Lung microvascular endothelial cell (primary cell): Measurements from ENCODE around the gene COMMD10. TPM values are rescaled to one million over a fixed set of nuclear protein-coding genes. Genes with fewer than 3 reads are reported as not detected.

Experiments used
- DNase-seq, 2 donors: peaks; one replicate each; pipeline versions ENCODE4 v3.0.0 to v3.0.0-alpha.2; 2010; ENCODE audit warnings: low read depth in 2 of 2
- total RNA-seq: library from RNA; depleted of rRNA; stranded (reverse); fragments of >200 nt; gene quantifications from 2 replicates; pipeline ENCODE4 v1.2.1, GENCODE V29; 2014

COMMD10 gene
- total RNA-seq, 1 donor from 2014 or later, result 39.3 TPM

GRCh38 chr5:116289276-116289675 lies 204.5 kb downstream of the COMMD10 start:
- no peak for DNase-seq

- DNase-seq, result no peak
These were observed 206.4 kb downstream of the COMMD10 start for GRCh38 chr5:116291271-116291670.

GRCh38 chr5:116292321-116292720 lies 207.5 kb downstream of the COMMD10 start:
- no peak for DNase-seq

- no peak for DNase-seq
These were observed 211.7 kb downstream of the COMMD10 start for GRCh38 chr5:116296335-116297072.

GRCh38 chr5:116297296-116297814 lies 212.5 kb downstream of the COMMD10 start:
- no peak for DNase-seq

- no peak for DNase-seq
These were observed 215.2 kb downstream of the COMMD10 start for GRCh38 chr5:116299746-116300640.

- DNase-seq, result peak in 1 of 2 donors; percentile 9
These were observed 216.3 kb downstream of the COMMD10 start for GRCh38 chr5:116301110-116301509.

- peak in 1 of 2 donors; percentile 26 for DNase-seq
These were observed 218.5 kb downstream of the COMMD10 start for GRCh38 chr5:116303340-116303739.

- DNase-seq, result no peak
These were observed 219.0 kb downstream of the COMMD10 start for GRCh38 chr5:116303810-116304209.

- DNase-seq, result no peak
These were observed 221.1 kb downstream of the COMMD10 start for GRCh38 chr5:116305899-116306298.

- no peak for DNase-seq
These were observed 222.0 kb downstream of the COMMD10 start for GRCh38 chr5:116306846-116307245.

GRCh38 chr5:116308391-116308790 lies 223.6 kb downstream of the COMMD10 start:
- DNase-seq, result peak in 1 of 2 donors; percentile 9

GRCh38 chr5:116313366-116313765 lies 228.5 kb downstream of the COMMD10 start:
- DNase-seq, result no peak

- DNase-seq, result no peak
These were observed 230.7 kb downstream of the COMMD10 start for GRCh38 chr5:116315531-116315930.

GRCh38 chr5:116318091-116318854 lies 233.4 kb downstream of the COMMD10 start:
- no peak for DNase-seq

GRCh38 chr5:116320486-116320885 lies 235.7 kb downstream of the COMMD10 start:
- peak; percentile 27 to 62 for DNase-seq

GRCh38 chr5:116329503-116329902 lies 244.7 kb downstream of the COMMD10 start:
- no peak for DNase-seq

- no peak for DNase-seq
These were observed 256.0 kb downstream of the COMMD10 start for GRCh38 chr5:116340799-116341198.
